Measurements from ENCODE around the gene PRRX2.

PRRX2 gene

DNA sequence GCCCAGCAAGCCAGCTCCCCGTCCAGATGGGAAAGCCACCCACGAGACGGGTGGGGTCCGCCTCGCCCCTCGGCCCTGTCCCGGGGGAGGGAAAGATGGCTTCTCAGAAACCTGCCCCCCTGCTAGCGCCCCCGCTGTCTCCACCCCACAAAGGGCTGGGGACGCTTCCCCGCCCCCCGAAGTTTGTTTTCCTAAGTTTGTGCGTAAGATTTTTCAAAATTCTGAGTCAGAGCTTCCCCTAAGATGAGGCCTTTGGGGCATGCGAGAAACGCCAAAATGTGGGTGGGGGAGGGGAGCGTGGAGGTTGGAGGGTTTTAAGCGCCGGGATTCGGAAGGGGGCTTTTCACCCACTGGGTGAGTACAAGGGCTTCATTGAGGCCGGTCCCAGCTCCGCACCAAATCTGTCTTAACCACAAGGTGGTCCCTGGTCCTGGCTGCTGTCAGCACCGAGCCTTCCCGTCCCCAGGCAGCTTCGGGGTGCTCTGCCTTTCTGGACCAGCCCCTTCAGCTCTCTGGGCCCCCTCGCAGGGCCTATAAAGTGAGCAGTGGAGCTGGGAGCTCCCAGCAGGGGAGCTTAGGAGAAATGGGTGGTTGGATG lies 32.3 kb downstream of the PRRX2 start:
- Histone ChIP-seq H3K27me3 (ENCODE audit: insufficient read depth, low read length) (peaks cover 15% of the 10 kb centered on the region), H3K9me3 (ENCODE audit: insufficient read depth, low read depth, low read length) (no peaks in the 10 kb centered on the region), H3K4me1 (ENCODE audit: insufficient read depth, low read length) (no peaks in the 10 kb centered on the region), H3K27ac (ENCODE audit: low read depth, low read length) (no peak overlapping the region), H3K9ac (ENCODE audit: low read depth, low read length) (peak overlapping the region; percentile 84), H3K36me3 (ENCODE audit: insufficient read depth, low read length) (no peaks in the 10 kb centered on the region), H3K4me3 (ENCODE audit: low read length) (peak overlapping the region; percentile 63)
- 12% methylated on average over 23 of the region's 25 CpGs for WGBS

DNA sequence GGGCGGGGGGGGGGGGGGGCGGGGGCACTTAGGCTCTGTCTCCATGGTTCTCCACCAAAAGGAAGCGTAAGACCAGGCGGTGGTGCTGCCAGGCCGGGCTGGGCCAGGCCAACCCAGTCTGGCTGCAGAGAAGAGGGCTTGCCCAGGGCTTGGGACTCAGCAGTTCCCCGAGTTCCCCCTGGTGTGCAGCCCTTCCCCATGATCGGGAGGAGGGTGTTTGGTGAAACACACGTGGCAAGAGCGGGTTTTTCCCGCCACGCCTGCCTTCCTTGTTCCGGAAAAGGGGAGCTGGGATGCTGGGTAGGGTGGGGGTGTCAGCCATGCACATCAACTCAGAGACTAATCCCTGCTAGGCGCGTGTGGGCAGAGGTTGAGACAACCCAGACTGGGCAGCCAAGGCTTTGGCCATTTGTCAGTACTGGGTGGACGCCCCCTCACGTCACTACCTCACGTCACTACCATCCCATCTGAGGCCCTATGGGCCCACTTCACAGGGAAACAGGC lies 32.9 kb downstream of the PRRX2 start:
- no peak overlapping the region for H3K27ac ChIP-seq (ENCODE audit: low read depth, low read length)
- 79% methylated on average over 15 of the region's 17 CpGs for WGBS
- H3K4me3 ChIP-seq (ENCODE audit: low read length) = no peak overlapping the region
- H3K27me3 ChIP-seq (ENCODE audit: insufficient read depth, low read length) = peaks cover 15% of the 10 kb centered on the region
- no peaks in the 10 kb centered on the region for H3K36me3 ChIP-seq (ENCODE audit: insufficient read depth, low read length)
- H3K9ac ChIP-seq (ENCODE audit: low read depth, low read length) = no peak overlapping the region
- H3K4me1 ChIP-seq (ENCODE audit: insufficient read depth, low read length) = no peaks in the 10 kb centered on the region
- no peaks in the 10 kb centered on the region for H3K9me3 ChIP-seq (ENCODE audit: insufficient read depth, low read depth, low read length)

DNA sequence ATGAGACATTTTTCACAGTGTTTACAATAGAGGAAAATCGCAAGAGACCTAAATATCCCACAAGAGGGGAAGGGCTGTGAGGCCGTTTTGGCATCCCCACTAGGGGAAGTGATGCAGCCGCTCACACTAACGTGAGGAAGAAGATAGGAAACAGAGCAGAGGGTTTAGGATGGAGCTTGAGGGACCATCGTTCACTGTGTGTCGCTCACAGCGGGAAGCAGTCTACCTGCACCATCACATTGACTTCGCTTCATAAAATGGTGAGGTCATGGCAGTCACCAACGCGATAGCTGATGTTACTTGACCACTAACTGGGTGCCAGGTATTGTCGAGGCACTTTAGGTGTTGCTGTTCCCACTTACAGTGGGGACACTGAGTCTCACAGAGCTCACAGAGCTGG lies 35.6 kb downstream of the PRRX2 start:
- H3K4me3 ChIP-seq (ENCODE audit: low read length) = no peak overlapping the region
- H3K4me1 ChIP-seq (ENCODE audit: insufficient read depth, low read length) = no peaks in the 10 kb centered on the region
- H3K9me3 ChIP-seq (ENCODE audit: insufficient read depth, low read depth, low read length) = no peaks in the 10 kb centered on the region
- WGBS = 86% methylated on average over 11 of the region's 11 CpGs
- H3K27ac ChIP-seq (ENCODE audit: low read depth, low read length) = no peak overlapping the region
- H3K27me3 ChIP-seq (ENCODE audit: insufficient read depth, low read length) = peaks cover 11% of the 10 kb centered on the region
- H3K36me3 ChIP-seq (ENCODE audit: insufficient read depth, low read length) = no peaks in the 10 kb centered on the region
- no peak overlapping the region for H3K9ac ChIP-seq (ENCODE audit: low read depth, low read length)

DNA sequence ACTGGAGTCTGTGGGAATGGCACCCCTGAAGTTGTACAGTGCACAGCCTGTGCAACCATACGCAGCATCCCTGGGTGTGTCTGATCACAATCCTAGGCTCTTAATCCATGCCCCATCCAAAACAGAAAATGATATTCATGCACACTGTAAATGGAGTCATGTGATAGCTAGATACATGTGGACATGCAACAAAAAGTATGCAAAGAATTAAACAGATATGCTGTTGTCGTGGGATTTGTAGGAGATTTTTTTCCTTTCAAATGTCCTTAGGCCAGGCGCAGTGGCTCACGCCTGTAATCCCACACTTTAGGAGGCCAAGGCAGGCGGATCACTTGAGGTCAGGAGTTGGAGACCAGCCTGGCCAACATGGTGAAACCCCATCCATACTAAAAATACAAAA lies 36.1 kb downstream of the PRRX2 start:
- H3K4me1 ChIP-seq (ENCODE audit: insufficient read depth, low read length) = no peaks in the 10 kb centered on the region
- no peak overlapping the region for H3K4me3 ChIP-seq (ENCODE audit: low read length)
- H3K27me3 ChIP-seq (ENCODE audit: insufficient read depth, low read length) = peaks cover 6% of the 10 kb centered on the region
- 94% methylated on average over 5 of the region's 5 CpGs for whole genome bisulfite sequencing
- H3K9me3 ChIP-seq (ENCODE audit: insufficient read depth, low read depth, low read length) = no peaks in the 10 kb centered on the region
- H3K27ac ChIP-seq (ENCODE audit: low read depth, low read length) = no peak overlapping the region
- no peaks in the 10 kb centered on the region for H3K36me3 ChIP-seq (ENCODE audit: insufficient read depth, low read length)
- H3K9ac ChIP-seq (ENCODE audit: low read depth, low read length) = no peak overlapping the region

DNA sequence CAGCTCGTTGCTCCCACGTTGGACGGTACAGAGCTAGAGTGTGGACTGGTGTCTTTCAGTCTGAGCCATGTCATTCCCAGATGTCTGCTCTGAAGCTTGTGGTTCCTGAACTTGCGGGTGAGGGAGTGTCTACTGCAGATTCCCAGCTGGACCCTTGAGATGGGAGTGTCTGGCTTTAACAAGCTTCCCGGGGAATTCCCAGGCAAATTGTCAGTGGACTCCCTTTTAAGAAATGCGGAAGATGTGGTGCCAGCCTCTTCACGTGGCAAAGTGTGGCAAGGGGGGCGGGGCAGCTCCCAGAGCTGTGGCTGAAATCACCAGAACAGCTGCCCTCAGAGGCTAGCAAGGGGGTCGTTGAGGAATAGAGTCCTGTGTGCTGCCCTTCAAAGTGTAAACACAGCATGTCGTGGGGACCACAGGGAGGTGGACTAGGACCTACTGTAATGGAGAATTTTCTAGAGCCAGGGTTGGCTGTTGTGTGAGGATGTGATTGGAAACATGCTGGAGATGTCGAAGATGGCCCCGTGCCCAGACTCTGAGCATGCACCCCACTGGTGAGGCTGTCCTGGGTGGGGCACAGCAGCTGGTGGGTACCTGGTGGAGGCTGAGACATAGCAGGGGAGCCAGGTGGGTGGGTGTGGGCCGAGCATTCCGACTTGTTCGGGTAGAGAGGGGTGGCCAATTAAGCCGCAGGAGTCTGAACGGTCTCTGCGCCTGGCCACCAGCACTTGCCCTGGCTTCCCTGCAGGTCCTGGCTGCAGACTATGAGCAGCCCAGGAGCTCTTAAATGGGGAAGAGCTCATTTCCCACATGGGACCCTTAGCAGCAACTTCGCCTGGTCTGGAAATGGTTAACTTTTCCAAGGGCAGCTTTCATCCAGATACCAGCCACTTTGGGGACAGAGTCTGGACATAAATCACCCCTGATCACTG lies 37.4 kb downstream of the PRRX2 start:
- Histone ChIP-seq H3K4me3 (ENCODE audit: low read length) (no peak overlapping the region), H3K27me3 (ENCODE audit: insufficient read depth, low read length) (no peaks in the 10 kb centered on the region), H3K36me3 (ENCODE audit: insufficient read depth, low read length) (no peaks in the 10 kb centered on the region), H3K9me3 (ENCODE audit: insufficient read depth, low read depth, low read length) (no peaks in the 10 kb centered on the region), H3K9ac (ENCODE audit: low read depth, low read length) (no peak overlapping the region), H3K4me1 (ENCODE audit: insufficient read depth, low read length) (no peaks in the 10 kb centered on the region), H3K27ac (ENCODE audit: low read depth, low read length) (no peak overlapping the region)
- 82% methylated on average over 19 of the region's 19 CpGs for WGBS

DNA sequence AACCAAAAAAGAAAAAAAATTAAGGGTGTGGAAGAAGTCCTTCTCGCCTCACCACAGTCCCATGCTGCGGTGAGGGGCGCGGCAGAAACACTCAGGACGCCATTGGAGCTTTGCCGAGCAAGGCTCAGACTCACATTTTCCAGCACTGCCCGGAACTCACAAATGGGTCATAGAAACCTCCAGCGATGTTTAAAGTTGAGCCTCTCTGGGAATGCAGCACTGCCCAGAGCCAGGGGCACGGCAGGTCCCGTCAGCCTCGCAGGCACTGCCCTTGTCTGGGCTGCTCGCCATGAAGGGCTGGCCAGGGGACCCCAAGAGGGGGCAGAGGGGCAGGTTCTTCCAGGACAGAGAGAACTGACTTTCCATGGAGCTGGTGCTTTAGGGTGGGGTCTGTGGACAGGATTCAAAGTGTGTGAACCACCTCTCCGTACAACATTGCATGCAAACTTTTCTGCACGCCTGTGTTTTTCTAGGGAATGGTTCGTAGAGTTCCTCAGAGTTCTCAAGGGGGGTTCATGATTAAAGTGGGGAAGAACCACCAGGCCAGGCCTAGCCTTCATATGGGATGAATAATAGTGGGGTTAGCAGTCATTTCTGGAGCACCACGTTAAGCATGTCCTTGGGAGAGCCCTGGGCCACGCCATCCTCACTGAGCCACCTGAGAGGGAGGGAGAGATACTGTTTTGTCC lies 38.4 kb downstream of the PRRX2 start:
- Histone ChIP-seq H3K9ac (ENCODE audit: low read depth, low read length) (no peak overlapping the region), H3K4me3 (ENCODE audit: low read length) (no peak overlapping the region)

DNA sequence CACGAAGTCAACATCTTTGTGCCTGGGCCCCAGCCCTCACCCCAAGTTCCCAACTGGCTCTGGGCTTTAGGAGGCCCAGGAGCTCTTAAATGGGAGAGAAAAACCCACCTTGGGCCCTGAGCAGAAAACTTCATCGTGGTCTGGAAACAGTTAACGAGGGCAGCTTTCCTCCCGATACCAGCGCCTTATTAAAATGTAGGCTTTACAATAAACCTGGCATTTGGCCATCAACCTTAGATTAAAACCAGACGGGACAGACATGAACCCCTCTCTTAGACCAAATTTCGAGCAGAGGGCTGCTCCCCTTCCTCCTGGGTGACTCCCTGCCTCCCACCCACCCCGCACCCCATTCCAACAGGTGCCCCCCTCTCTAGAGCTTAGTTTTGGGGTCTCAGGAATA lies 39.4 kb downstream of the PRRX2 start:
- Histone ChIP-seq H3K36me3 (ENCODE audit: insufficient read depth, low read length) (no peaks in the 10 kb centered on the region), H3K4me3 (ENCODE audit: low read length) (no peak overlapping the region), H3K27ac (ENCODE audit: low read depth, low read length) (no peak overlapping the region), H3K27me3 (ENCODE audit: insufficient read depth, low read length) (no peaks in the 10 kb centered on the region), H3K9ac (ENCODE audit: low read depth, low read length) (no peak overlapping the region), H3K4me1 (ENCODE audit: insufficient read depth, low read length) (no peaks in the 10 kb centered on the region), H3K9me3 (ENCODE audit: insufficient read depth, low read depth, low read length) (no peaks in the 10 kb centered on the region)
- 91% methylated on average over 8 of the region's 8 CpGs for WGBS

More for the DNA sequence above, 38.4 kb downstream of the PRRX2 start:
- no peaks in the 10 kb centered on the region for H3K36me3 ChIP-seq (ENCODE audit: insufficient read depth, low read length)
- no peaks in the 10 kb centered on the region for H3K27me3 ChIP-seq (ENCODE audit: insufficient read depth, low read length)
- 92% methylated on average over 17 of the region's 17 CpGs for WGBS
- no peaks in the 10 kb centered on the region for H3K9me3 ChIP-seq (ENCODE audit: insufficient read depth, low read depth, low read length)
- H3K27ac ChIP-seq (ENCODE audit: low read depth, low read length) = no peak overlapping the region
- H3K4me1 ChIP-seq (ENCODE audit: insufficient read depth, low read length) = no peaks in the 10 kb centered on the region

DNA sequence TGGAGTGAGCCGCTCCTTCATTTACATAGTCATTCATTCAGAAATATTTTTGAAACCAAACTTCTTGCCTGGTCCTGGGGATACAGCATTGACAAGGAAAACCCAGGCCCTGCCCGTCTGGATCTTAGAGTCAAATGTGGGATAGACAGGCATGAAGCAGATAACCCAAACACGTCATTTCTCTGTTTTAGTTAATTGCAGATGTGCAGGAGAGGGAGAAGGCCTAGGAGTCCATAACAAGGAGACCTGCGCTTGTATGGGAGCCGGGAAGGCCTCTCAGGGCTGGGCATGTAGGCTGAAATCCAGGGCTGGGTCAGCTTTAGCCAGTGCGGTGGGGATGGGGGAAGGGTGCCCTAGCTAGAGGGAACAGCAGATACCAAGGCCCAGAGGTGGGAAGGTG lies 43.3 kb downstream of the PRRX2 start:
- Histone ChIP-seq H3K9me3 (ENCODE audit: insufficient read depth, low read depth, low read length) (no peaks in the 10 kb centered on the region), H3K4me1 (ENCODE audit: insufficient read depth, low read length) (peaks cover 9% of the 10 kb centered on the region; the same call in 1 of the 2 replicates), H3K27me3 (ENCODE audit: insufficient read depth, low read length) (no peaks in the 10 kb centered on the region), H3K36me3 (ENCODE audit: insufficient read depth, low read length) (no peaks in the 10 kb centered on the region), H3K9ac (ENCODE audit: low read depth, low read length) (no peak overlapping the region), H3K27ac (ENCODE audit: low read depth, low read length) (no peak overlapping the region), H3K4me3 (ENCODE audit: low read length) (no peak overlapping the region)
- WGBS = 79% methylated on average over 6 of the region's 6 CpGs

DNA sequence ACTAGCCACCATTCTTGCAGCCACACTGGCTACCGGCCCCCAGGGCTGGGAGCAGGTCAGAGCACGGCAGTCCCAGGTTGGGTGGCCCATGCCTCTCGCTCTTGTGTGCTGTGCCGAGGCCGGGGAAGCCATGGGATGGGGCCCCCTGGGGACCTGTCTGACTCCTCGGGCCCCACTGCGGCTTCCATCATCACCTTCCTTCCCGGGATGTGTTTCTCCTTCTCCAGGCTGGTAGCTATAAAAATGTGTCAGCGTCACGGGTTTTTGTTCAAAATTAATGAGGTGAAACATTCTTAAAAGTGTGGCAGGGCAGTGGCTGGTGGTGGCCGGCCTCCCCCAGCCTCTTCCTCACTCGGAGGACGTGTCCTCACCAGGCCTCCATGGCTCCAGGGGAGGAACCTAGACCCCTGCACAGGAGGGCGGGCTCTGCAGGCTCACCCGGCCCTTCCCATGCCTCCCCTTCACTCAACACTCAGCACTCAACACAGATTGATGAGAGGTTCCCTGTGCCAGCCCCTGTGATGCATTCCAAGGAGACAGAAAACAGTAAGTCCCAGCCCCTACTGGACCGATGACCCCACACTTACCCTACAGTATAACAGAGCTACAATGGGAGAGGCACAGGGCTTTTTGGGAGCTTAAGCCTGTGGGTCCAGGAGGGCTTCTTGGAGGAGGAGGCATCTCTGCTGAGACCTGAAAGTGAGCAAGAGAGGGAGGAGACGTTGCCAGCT lies 44.2 kb downstream of the PRRX2 start:
- H3K36me3 ChIP-seq (ENCODE audit: insufficient read depth, low read length) = no peaks in the 10 kb centered on the region
- WGBS = 88% methylated on average over 17 of the region's 17 CpGs
- no peaks in the 10 kb centered on the region for H3K27me3 ChIP-seq (ENCODE audit: insufficient read depth, low read length)
- H3K4me1 ChIP-seq (ENCODE audit: insufficient read depth, low read length) = peaks cover 9% of the 10 kb centered on the region; the same call in 1 of the 2 replicates
- no peaks in the 10 kb centered on the region for H3K9me3 ChIP-seq (ENCODE audit: insufficient read depth, low read depth, low read length)
- H3K9ac ChIP-seq (ENCODE audit: low read depth, low read length) = no peak overlapping the region
- no peak overlapping the region for H3K4me3 ChIP-seq (ENCODE audit: low read length)
- no peak overlapping the region for H3K27ac ChIP-seq (ENCODE audit: low read depth, low read length)

DNA sequence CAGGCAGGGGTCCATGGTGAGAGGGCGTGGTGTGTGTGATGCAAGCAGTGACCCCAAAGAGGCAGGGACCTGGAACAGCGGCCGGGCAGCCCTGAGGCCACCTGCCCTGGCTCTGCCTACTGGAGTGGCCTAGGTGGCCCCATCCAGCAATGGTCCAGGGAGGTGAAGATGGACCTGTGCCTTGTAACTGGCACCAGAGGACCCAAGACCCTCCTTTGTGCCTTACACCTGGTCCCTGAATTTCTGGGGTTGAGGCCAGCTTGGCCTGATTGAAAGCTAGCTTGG lies 44.7 kb downstream of the PRRX2 start:
- no peak overlapping the region for H3K4me3 ChIP-seq (ENCODE audit: low read length)
- 95% methylated on average over 3 of the region's 3 CpGs for WGBS
- H3K9ac ChIP-seq (ENCODE audit: low read depth, low read length) = no peak overlapping the region
- H3K27ac ChIP-seq (ENCODE audit: low read depth, low read length) = no peak overlapping the region
- peaks cover 9% of the 10 kb centered on the region; the same call in 1 of the 2 replicates for H3K4me1 ChIP-seq (ENCODE audit: insufficient read depth, low read length)
- H3K36me3 ChIP-seq (ENCODE audit: insufficient read depth, low read length) = no peaks in the 10 kb centered on the region
- no peaks in the 10 kb centered on the region for H3K9me3 ChIP-seq (ENCODE audit: insufficient read depth, low read depth, low read length)
- no peaks in the 10 kb centered on the region for H3K27me3 ChIP-seq (ENCODE audit: insufficient read depth, low read length)
